ENCODE data around the gene TMED10. TPM values are rescaled to one million over a fixed set of nuclear protein-coding genes. Genes with fewer than 3 reads are reported as not detected.
A peak's percentile ranks its signal among the peaks of the same experiment; 100 is the strongest.
"Not testable (repeated sequence)": the region's sequence is repeated elsewhere in the genome, so short reads cannot be mapped to it uniquely, and the experiment has no call there.

The TMED10 gene
- total RNA-seq, 1 donor from 2014 or later = 215 TPM

DNA sequence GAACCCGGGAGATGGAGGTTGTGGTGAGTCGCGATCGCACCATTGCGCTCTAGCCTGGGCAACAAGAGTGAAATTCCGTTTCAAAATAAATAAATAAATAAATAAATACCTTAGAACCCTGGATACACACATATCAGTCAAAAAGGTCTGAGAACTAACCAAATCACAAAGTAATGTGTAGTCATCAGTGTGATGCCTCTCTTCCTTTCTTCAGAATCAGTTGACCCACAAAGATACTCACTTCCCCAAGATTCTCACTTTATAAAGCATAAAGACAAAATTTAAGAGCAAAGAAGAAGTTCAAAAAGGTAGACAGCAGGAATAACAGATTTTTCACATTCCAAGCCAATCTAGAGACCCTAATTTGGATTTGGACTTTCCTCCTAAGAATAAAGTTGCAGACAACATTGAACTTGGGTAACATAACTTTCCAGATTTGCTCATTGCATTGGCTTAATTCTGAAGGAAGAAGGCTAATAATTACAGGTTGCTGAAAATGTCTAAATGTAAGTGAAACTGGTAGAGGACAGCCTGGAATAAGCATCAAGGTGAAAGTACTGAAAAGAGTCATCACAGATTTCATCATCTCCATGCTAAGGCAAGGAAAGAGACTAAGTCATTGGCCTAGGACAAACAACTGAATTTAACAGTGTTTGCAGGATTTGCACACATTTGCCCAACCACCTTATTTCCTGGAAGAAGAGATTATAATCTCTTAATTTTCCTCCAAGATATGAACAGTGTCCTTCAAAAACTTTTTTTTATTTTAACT, 17.4 kb downstream of the TMED10 start:
- no peak for DNase-seq (ENCODE audit: low read depth in 2 of 2)

DNA sequence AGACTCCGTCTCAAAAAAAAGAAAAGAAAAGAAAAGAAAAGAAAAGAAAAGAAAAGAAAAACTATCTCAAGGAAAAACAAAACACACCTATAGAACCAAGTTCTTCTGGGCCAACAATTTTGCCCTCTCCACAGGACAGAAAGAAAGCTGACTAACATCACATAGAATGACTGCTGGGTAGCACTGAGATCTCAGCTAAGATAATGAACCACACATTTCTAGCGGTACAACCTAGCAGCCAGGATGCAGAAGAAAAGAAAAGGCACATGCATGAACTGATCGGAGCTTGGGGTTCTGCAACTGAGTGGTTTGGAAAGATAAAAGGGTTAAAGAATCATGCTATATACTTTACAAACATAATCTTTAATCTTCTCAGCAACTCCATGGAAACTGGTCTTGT, 19.5 kb downstream of the TMED10 start:
- no peak for DNase-seq (ENCODE audit: low read depth in 2 of 2)

DNA sequence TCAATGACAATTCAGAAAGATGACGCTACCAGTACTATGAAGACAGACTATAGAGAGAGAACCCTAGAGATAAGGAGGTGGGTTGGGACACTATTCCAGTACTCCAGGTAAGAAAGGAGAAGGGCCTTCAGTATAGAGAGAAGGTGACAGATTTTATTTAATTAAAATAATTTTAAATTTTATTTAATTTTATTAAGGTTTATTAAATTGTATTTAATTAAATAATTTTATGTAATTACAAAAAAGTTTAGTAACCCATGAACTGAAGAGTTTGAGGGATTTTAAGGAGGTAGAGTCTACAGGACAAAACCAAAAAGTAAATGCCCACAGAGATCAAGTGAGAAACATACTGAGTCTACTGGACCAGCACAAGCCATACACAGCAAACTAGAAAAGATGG, 20.3 kb downstream of the TMED10 start:
- DNase-seq (ENCODE audit: low read depth in 2 of 2) = no peak

DNA sequence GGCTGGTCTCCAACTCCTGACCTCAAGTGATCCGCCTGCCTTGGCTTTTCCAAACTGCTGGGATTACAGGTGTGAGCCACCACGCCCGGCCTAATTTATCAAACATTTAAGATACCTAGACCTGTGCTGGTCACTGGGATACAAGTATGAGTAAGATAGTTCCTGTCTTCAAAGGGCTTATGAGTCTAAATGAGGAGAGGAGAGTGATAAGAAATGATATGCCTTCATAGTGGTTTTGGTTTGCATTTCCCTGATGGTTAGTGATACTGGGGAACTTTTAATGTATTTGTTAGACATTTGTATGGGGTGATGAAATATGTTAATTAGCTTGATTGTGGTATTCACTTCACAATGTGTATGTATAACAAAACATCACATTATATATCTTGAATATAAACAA, 21.2 kb downstream of the TMED10 start:
- DNase-seq (ENCODE audit: low read depth in 2 of 2) = no peak

DNA sequence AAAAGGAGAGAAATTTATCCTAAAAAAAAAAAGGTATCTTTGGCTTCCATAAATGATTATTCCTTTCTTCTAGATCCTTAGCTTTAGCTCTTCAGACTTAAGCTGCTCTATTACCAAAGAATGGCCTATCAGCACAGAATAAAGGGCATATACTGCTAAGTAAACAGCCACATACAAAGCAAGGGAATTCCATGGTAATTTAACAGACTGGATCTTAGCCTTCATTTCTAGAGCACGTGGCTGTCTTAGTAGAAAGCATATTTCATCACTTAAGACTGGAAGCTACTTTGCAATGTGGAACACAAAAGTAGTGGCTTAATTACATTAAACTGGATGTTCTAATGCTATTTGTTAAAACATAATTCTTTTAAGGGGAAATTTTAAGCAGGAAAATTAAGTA, 23.1 kb downstream of the TMED10 start:
- no peak for DNase-seq (ENCODE audit: low read depth in 2 of 2)

- no peak for DNase-seq (ENCODE audit: low read depth in 2 of 2)
These were observed 24.6 kb downstream of the TMED10 start for GRCh38 chr14:75151851-75152250.

DNA sequence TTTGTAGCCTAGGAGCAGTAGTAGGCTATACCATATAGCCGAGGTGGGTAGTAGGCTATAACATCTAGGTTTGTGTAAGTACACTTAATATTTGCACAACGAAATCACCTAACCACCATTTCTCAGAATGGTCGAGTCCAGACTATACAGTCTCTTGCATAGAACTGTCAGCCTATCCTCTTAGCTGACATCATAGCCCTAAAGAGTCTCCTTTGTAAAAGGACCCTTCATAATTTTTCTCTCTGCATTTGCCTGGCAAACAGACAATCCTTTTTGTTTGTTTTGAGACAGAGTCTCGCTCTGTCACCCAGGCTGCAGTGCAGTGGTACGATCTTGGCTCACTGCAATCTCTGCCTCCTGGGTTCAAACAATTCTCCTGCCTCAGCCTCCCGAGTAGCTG, 25.8 kb downstream of the TMED10 start:
- not testable (repeated sequence) for DNase-seq (ENCODE audit: low read depth in 2 of 2)

GRCh38 chr14:75150150-75150549, 26.3 kb downstream of the TMED10 start:
- no peak for DNase-seq (ENCODE audit: low read depth in 2 of 2)

- DNase-seq (ENCODE audit: low read depth in 2 of 2) = peak; percentile 70 to 75
These were observed 28.9 kb downstream of the TMED10 start for GRCh38 chr14:75147423-75148071.

GRCh38 chr14:75144944-75145343, 31.5 kb downstream of the TMED10 start:
- DNase-seq (ENCODE audit: low read depth in 2 of 2) = no peak

DNA sequence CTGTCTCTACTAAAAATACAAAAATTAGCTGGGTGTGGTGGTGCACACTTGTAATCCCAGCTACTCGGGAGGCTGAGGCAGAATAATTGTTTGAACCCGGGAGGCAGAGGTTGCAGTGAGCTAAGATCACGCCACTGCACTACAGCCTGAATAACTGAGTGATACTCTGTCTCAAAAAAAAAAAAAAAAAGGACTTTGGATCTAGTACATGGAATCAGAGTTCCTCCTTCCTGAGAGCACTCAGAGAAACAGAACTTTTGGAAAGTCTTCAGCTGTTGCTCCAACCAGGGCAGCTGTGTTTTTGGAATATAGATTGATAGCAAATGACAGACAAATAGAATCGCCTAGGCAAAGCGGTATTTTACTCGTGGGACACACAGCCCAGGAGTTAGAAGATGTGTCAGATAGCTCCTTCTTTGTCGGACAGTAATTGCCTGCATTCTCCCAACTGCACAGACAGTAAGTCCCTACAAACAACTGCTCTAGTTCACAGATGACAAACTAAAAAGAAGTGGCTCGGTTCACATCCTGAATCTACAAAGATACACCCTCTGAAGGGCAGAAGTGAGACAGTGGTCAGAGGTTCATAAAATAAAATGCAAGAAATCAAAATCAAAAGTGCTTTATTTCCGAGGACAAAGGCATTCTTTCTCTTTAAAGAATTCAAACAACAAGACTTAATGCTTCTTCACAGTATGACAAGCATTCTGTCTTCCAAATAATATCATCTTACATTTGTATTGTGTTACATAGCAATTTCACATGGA, 32.5 kb downstream of the TMED10 start:
- no peak for DNase-seq (ENCODE audit: low read depth in 2 of 2)

GRCh38 chr14:75142494-75142893, 33.9 kb downstream of the TMED10 start:
- no peak for DNase-seq (ENCODE audit: low read depth in 2 of 2)

DNA sequence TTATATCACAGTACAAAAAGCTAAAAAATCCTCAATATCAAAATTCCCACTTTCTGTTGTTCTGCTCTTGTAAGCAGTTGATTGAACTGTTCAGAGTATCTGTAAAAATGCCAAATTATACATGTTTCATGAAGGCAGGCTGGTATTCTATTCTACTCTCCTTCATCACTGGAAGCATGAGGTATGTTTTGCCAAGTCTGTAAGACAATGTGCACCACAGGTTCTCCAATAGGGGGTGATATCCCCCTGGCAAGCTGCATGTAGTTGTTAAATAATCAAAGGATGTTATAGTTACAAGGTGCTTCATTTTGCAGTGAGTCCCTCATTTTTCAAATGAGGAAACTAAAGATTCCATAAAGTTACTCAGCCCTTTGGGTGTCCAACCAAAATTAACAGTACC, 34.4 kb downstream of the TMED10 start:
- DNase-seq (ENCODE audit: low read depth in 2 of 2) = peak; percentile 68 to 72

DNA sequence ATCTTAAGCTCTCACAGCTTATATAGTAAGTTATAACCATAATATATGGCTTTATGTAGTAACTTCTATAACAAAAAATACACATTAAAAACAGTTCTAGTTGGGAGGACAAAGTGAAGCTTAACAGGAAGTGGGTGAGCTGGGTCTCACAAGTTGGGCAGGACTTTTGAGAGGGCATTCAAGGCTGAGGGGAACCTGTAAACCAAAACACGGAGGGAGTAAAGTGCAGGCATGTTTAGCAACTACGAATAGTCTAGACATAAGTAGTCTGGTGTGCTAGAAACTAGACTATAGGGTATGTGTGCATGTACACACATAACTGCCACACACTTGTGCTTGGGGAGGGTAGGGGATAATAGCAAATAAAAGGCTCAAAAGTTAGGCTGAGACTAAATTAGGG, 35.4 kb downstream of the TMED10 start:
- DNase-seq (ENCODE audit: low read depth in 2 of 2) = no peak

- no peak for DNase-seq (ENCODE audit: low read depth in 2 of 2)
These were observed 35.8 kb downstream of the TMED10 start for GRCh38 chr14:75140620-75141019.

DNA sequence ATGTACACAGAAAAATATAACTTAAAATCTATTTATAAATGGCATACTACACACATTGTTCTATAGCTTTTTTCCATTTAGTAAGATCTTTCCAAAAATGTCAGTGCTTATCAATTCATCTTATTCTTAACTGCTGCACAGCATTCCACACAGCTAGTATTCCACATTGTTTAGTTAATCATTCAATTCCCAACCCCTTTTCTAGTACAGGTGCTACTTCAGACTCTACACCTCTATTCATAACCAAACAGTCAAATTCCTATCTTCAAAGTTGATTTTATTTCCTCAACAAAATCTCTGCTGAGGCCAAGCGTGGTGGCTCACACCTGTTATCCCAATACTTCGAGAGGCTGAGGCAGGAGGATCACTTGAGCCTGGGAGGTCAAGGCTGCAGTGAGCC, 37.2 kb downstream of the TMED10 start:
- no peak for DNase-seq (ENCODE audit: low read depth in 2 of 2)

GRCh38 chr14:75138492-75138891, 37.9 kb downstream of the TMED10 start:
- DNase-seq (ENCODE audit: low read depth in 2 of 2) = no peak

DNA sequence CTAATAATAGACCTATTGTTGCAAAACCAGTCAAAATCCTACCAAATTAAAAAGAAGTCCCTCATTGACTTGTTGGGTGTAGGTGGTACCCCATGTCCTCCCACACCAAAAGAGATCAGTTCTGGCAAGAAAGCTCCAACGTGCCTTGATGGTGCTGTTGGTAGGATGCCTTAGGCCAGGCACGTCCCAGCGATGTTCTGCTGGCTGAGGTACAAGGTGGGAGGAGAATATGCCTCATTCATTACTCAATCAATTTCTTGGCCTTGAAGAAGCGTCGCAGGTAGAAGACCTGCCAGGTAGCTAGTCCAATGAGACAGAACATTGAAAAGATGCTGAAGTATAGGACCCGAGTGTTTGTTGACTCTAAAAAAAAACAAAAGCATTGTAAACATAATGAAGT, 41.8 kb downstream of the TMED10 start:
- no peak for DNase-seq (ENCODE audit: low read depth in 2 of 2)

GRCh38 chr14:75133597-75133996, 42.8 kb downstream of the TMED10 start:
- no peak for DNase-seq (ENCODE audit: low read depth in 2 of 2)

- DNase-seq (ENCODE audit: low read depth in 2 of 2) = peak; percentile 54 to 70
These were observed 43.9 kb downstream of the TMED10 start for GRCh38 chr14:75132382-75133086.

GRCh38 chr14:75128596-75128990, 47.8 kb downstream of the TMED10 start:
- DNase-seq (ENCODE audit: low read depth in 2 of 2) = no peak
